Adipocyte (in vitro differentiated cells): ENCODE results near the gene ALPL.

Experiments
- DNase-seq: peaks from one replicate; pipeline ENCODE4 v3.0.0-alpha.2; 2015; ENCODE audit warnings: low read depth
- H3K27me3 ChIP-seq: replicated peaks from 2 replicates; pipeline ENCODE4 v1.7.0; 2013; ENCODE audit warnings: mild to moderate bottlenecking, low read length, moderate library complexity; ENCODE audit not compliant: control insufficient read depth, insufficient read depth
- H3K36me3 ChIP-seq: 2 replicates; pipeline ENCODE4 v1.7.0; 2013; ENCODE audit warnings: low read length, mild to moderate bottlenecking, moderate library complexity; ENCODE audit not compliant: control insufficient read depth, insufficient read depth, severe bottlenecking
- H3K4me1 ChIP-seq: 2 replicates; pipeline ENCODE4 v1.7.0; 2013; ENCODE audit warnings: mild to moderate bottlenecking, low read length, moderate library complexity; ENCODE audit not compliant: control insufficient read depth, insufficient read depth
- H3K4me3 ChIP-seq: 2 replicates; pipeline ENCODE4 v1.7.0; 2013; ENCODE audit warnings: mild to moderate bottlenecking, low read length, moderate library complexity
- H3K9ac ChIP-seq: 2 replicates; pipeline ENCODE4 v1.7.0; 2013; ENCODE audit warnings: mild to moderate bottlenecking, low read length, moderate library complexity
- H3K9me3 ChIP-seq: 2 replicates; pipeline ENCODE4 v1.7.0; 2013; ENCODE audit warnings: mild to moderate bottlenecking, low read length, moderate library complexity; ENCODE audit not compliant: control insufficient read depth

The ALPL gene

DNA sequence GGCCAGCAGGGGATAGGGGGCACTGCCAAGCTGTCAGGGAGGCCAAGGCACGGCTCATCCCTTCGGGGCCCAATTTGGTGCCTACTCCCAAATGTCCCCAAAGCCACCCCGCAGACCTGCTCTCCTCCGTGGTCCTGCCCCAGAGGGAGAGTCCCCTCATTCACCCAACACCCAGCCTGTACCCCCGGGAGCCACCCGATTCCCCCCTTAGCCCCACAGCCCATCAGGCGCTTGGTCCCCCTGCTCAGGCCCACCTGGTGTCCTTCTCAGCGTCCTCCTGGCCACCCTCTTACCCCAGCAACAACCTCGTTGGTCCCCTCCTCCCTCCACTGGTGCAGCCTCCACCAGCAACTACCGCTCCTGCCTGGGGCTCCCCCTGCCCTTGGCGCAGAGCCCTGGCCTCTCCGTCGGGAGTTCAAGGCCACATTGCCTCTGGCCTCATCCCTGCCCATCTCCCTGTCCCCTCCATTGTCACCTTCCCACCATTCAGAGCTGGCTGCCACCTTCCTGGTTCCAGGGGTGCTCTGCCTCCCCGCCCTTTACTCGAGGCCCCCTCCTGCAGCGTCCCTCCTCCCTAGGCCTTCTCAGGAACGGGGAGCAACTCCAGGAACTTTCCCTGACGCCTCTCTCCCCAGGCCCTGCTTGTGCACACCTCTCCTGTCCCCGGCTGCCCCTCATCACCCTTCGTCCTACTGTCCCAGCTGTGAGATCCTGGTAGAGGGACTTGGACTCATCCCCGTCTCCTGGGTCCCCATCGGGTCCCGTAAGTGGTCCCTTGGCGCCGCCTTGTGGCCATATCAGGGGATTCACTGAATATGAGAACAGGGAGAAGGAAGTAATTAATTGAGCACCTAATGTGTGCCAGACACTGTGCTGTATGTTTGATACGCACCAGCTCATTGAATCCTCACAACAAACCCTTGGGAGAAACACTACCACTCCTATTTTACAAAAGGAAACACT, 86.0 kb downstream of the ALPL start:
- Histone ChIP-seq H3K9ac (no peak overlapping the region), H3K4me1 (peaks cover 6% of the 10 kb centered on the region), H3K27me3 (peaks cover 25% of the 10 kb centered on the region), H3K9me3 (no peaks in the 10 kb centered on the region), H3K36me3 (no peaks in the 10 kb centered on the region), H3K4me3 (no peak overlapping the region)
- peak; percentile 83 for DNase-seq

DNA sequence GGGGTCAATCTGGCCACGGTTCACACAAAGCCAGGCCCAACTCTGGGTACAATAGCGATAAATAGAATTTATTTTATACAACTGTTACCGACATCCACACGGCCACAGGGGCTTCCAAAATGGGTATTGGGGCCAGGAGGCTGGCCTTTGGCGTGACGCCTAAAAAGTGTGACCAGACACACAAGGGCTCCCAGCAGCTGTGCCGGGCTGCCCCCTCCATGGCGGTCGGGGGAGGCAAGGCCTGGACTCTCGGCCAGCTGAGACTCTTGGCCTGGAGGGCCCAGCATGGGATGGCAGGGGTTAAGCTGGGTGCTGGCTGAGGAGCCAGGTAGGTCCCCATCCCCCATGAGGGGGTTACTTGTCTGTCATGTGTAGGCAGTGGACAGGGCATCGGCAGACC, 87.0 kb downstream of the ALPL start:
- Histone ChIP-seq H3K4me1 (no peaks in the 10 kb centered on the region), H3K4me3 (no peak overlapping the region), H3K27me3 (peaks cover 25% of the 10 kb centered on the region), H3K36me3 (no peaks in the 10 kb centered on the region), H3K9me3 (no peaks in the 10 kb centered on the region), H3K9ac (no peak overlapping the region)
- no peak for DNase-seq

DNA sequence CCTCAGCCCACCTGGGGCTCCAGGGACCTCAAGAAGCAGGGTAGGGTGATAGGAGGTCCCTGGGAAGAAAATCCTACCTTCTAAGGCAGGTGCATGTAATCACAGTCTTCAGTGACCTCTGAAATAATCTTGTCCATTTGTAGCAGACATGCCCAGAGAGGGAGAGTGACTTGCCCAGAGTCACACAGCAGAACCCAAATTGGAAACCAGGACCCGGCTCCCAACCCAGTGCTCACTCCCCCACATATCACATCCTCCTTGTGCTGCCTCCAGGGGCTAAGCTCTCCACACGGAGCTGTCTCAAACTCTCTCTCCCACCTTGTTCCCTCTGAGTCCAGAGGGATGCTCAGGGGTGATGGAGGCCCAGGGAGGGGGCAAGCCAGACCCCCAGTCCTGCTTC, 87.4 kb downstream of the ALPL start:
- H3K9ac ChIP-seq: no peak overlapping the region
- H3K27me3 ChIP-seq: peaks cover 28% of the 10 kb centered on the region
- H3K36me3 ChIP-seq: no peaks in the 10 kb centered on the region
- no peak overlapping the region for H3K4me3 ChIP-seq
- H3K9me3 ChIP-seq: no peaks in the 10 kb centered on the region
- no peak for DNase-seq
- H3K4me1 ChIP-seq: no peaks in the 10 kb centered on the region

DNA sequence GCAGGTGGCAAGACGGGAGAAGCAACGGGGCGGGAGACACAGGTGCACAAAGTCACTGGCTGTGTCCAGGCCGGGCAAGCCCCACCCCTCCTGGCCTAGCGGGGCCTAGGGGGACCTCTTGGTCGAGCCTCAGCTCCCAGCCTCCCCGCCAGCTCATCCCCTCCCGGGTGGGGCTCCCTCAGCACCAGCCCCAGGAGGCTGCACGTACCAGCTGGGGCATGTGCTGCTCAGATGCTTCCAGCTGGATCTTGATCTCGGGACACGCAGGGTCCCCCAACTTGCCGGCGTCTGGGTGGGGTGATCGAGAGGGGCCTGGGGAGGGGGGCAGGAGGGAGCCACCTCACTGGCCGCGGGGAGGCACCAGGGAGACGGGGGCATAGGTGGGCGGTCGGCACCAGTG, 88.5 kb downstream of the ALPL start:
- H3K9ac ChIP-seq: no peak overlapping the region
- H3K4me1 ChIP-seq: no peaks in the 10 kb centered on the region
- no peaks in the 10 kb centered on the region for H3K36me3 ChIP-seq
- DNase-seq: no peak
- H3K4me3 ChIP-seq: no peak overlapping the region
- peaks cover 38% of the 10 kb centered on the region for H3K27me3 ChIP-seq
- no peaks in the 10 kb centered on the region for H3K9me3 ChIP-seq

DNA sequence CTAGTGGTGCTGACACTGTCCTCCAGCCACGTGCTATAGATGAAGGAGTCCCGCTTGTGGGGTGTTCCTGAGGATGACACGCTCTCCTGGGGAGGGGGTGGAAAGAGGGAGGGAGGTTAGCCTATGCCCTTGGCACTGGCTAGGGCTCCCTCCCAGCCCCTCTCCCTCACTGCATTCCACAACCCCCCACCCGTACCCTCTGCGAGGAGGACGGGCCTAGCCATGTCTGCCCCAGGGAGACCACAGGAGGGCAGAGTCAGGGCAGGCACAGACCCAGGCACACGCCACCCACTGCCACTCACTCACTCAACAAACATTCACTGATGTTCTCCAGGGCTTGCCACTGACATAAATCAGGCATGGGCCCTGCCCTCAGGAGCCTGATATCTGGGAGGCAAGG, 89.2 kb downstream of the ALPL start:
- Histone ChIP-seq H3K4me1 (no peaks in the 10 kb centered on the region), H3K9me3 (no peaks in the 10 kb centered on the region), H3K4me3 (no peak overlapping the region), H3K36me3 (no peaks in the 10 kb centered on the region), H3K27me3 (peaks cover 41% of the 10 kb centered on the region), H3K9ac (no peak overlapping the region)
- no peak for DNase-seq

DNA sequence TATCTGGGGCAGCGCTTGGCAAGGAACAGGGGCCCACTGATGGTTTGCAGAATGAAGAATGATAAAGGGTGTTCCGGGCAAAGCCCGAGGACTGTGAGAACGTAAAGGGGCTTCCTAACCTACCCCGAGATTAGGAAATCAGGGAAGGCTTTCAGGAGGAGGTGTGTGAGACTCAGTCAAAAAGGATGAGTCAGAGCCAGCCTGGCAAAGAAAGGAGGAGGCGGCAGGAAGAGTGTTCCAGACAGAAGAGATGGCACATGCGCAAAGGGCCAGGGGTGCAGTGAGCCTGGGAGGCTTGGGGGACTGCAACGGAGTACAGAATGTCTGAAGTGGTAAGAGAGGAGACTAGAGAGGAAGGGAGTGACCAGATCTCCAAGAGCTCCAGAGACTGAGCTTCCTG, 89.7 kb downstream of the ALPL start:
- Histone ChIP-seq H3K27me3 (peaks cover 45% of the 10 kb centered on the region), H3K9ac (no peak overlapping the region), H3K4me1 (no peaks in the 10 kb centered on the region), H3K9me3 (no peaks in the 10 kb centered on the region), H3K36me3 (no peaks in the 10 kb centered on the region), H3K4me3 (no peak overlapping the region)
- DNase-seq: no peak

DNA sequence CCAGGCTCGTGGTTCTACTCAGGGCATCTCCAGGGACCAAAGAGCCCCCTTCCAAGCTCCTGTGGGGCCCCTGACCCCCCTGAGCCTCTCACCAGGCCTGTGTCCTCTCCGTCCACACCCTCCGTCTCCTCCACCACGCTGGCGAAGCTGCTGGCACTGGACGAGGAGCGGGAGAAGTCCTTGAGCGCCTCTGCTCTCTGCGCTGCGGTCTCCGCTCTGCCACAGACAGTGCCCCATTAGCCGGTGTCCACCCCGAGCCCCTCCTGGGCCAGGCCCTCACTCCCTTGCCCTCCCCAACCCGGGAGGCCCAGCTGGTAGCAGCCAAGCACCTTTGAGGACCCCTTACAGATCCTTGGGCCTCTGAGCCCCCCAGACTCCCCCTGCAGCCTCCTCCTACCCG, 90.2 kb downstream of the ALPL start:
- Histone ChIP-seq H3K4me1 (no peaks in the 10 kb centered on the region), H3K9ac (no peak overlapping the region), H3K9me3 (no peaks in the 10 kb centered on the region), H3K4me3 (no peak overlapping the region), H3K27me3 (peaks cover 49% of the 10 kb centered on the region), H3K36me3 (no peaks in the 10 kb centered on the region)
- no peak for DNase-seq

DNA sequence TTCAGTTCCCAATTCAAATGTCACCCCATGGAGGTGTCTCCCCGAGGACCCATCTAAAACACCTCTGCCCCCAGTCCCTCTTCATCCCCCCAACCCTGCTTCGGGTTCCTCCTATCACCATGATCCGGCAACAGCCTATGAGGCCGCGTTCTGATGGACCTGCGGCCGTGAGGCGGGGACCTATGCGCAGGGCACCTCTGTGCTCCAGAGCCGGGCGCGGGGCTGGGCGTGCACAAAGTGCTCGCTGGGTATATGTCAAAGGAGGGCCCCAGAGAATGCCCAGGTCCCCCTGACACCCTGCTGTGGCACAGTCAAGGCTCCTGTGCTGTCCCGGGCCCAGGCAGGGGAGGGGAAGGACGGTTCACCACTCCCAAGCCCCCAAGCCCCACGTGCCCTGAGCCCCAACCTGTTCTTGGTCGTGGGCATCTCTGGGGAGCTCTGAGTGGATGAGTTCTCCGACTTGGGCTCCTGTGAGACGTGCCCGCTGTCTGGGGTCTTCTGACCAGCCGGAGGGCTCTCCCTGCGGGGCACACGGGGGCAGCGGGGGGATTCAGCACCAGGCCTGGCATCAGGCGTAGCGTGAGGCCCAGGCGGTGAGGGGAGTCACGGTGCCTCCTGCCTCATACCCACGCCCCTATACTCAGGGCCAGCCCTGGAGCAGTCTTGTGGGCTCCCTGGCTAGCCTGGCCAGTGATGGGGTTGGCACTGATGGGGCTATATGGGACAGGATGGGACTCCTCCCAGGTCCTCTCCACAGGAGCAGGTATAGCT, 92.2 kb downstream of the ALPL start:
- Histone ChIP-seq H3K9me3 (no peaks in the 10 kb centered on the region), H3K27me3 (peaks cover 50% of the 10 kb centered on the region), H3K4me3 (no peak overlapping the region), H3K9ac (no peak overlapping the region), H3K36me3 (no peaks in the 10 kb centered on the region), H3K4me1 (no peaks in the 10 kb centered on the region)
- no peak for DNase-seq

DNA sequence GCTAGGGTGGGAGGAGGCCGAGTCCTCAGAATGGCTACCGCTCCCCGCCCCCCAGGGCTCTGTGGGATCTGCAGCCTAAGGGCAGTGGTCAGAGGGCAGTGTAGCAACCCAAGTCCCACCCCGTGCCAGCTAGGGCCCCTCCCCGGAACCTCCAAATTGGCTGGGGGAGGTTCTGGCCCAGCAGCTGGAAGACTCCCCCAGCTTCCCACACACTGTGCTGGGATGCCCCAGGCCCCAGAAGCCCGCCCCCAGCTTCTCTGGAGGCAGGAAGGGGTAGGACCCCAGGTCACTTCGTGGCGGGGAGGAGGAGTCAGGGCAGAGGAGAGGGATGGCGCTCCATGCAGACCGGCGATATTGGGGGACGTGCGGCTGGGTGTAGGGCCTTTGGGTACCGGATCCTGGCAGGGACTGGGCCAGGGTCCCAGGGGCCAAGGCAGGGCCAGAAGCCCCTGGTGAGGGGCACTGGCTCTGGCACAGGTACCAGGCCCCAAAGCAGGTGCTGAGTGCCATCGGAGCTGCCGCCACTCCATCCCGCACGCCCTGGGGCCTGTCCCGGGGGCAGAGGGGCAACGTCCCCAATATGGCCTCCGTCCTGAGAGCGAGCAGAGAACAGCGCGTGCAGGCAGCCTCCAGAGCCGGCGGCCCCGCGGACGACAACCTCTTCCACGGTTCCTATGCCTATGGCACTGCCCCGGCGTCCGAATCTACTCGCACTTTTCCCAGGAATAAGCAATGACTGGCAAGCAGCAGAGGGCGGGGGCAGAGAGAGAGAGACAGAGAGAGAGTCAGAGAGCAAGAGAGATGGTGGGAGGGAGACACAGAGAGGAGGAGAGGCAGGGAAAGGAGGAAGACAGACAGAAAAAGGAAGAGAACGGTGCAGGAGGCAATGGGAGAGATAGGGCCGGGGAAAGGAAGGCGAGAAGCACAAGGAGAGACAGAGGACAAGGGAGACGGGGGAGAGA, 94.2 kb downstream of the ALPL start:
- H3K36me3 ChIP-seq: no peaks in the 10 kb centered on the region
- H3K4me1 ChIP-seq: no peaks in the 10 kb centered on the region
- H3K4me3 ChIP-seq: no peak overlapping the region
- DNase-seq: no peak
- no peak overlapping the region for H3K9ac ChIP-seq
- H3K9me3 ChIP-seq: no peaks in the 10 kb centered on the region
- H3K27me3 ChIP-seq: peaks cover 46% of the 10 kb centered on the region

DNA sequence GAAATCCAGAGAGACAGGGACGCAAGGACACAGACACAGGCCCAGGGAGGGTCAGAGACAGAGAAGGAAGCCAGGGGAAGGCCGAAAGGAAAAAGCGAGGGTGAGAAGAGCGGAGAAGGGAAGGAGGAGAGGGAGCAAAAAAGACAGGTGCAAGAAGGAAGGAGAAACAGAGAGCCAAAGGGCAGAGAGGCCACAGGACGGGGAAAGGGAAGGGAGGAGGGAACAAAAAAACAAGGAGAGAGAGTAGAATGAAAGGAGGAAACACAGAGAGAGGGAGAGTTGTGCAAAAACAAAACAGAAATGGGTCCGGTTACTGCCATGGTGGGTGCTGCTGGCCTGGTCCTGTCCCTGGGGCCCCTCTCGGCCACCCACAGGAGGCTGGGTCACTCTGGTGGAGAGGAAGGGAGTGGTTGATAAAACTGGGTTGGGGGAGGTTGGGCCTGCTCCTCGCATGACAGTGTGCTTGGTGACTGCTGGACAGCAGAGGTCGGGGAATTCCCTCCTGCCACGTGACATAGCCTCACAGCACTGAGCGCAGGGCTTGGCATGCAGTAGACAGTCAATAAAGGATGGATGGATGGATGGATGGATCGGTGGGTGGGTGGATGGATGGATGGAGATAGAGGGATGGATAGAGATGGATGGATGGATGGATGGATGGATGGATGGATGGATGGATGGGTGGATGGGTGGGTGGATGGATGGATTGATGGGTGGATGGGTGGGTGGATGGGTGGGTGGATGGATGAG, 95.2 kb downstream of the ALPL start:
- H3K9me3 ChIP-seq: no peaks in the 10 kb centered on the region
- H3K9ac ChIP-seq: no peak overlapping the region
- H3K27me3 ChIP-seq: peaks cover 43% of the 10 kb centered on the region
- H3K4me1 ChIP-seq: no peaks in the 10 kb centered on the region
- no peak overlapping the region for H3K4me3 ChIP-seq
- peak; percentile 24 for DNase-seq
- H3K36me3 ChIP-seq: no peaks in the 10 kb centered on the region
